A673 (cell line): Measurements from ENCODE around the gene LCE1F.

Experiments
- EZH2 ChIP-seq: fragments of 200-600 bp; sonication (generic); IDR thresholded peaks from 2 replicates; pipeline ENCODE4 v1.6.1; 2017; ENCODE audit warnings: borderline replicate concordance, low read depth, mild to moderate bottlenecking, mixed read lengths, antibody characterized with exemption, low read length; ENCODE audit not compliant: poor library complexity, severe bottlenecking
- TF ChIP-seq, protein P1 (sequence below): fragments of 300-800, 200-600 bp; sonication (generic); conservative IDR thresholded peaks from 2 replicates; pipeline ENCODE4 v1.5.1; 2017; ENCODE audit warnings: low read depth, mild to moderate bottlenecking, antibody characterized with exemption, low read length, moderate library complexity, mixed read lengths

DNA sequence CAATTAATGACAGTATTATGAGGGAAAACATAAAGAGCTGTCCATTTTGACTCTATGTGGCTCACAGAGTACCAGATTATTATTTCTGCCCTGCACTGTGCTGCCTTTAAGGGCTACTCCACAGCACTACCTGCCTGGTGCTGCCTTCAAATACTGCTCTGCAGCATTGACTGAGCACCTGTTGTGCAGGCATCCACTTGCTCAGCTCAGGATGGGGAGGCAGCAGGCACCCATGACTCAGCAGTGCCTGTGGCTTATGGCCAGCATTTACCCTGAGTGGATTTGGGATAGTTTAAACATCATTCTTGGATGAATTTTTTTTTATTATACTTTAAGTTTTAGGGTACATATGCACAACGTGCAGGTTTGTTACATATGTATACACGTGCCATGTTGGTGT, 18.1 kb upstream of the LCE1F start:
- TF ChIP-seq, protein P1, sequence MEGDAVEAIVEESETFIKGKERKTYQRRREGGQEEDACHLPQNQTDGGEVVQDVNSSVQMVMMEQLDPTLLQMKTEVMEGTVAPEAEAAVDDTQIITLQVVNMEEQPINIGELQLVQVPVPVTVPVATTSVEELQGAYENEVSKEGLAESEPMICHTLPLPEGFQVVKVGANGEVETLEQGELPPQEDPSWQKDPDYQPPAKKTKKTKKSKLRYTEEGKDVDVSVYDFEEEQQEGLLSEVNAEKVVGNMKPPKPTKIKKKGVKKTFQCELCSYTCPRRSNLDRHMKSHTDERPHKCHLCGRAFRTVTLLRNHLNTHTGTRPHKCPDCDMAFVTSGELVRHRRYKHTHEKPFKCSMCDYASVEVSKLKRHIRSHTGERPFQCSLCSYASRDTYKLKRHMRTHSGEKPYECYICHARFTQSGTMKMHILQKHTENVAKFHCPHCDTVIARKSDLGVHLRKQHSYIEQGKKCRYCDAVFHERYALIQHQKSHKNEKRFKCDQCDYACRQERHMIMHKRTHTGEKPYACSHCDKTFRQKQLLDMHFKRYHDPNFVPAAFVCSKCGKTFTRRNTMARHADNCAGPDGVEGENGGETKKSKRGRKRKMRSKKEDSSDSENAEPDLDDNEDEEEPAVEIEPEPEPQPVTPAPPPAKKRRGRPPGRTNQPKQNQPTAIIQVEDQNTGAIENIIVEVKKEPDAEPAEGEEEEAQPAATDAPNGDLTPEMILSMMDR, result no peak
- TF ChIP-seq EZH2, result no peak
